ENCODE results near the gene MTCH1.

MTCH1 gene

DNA sequence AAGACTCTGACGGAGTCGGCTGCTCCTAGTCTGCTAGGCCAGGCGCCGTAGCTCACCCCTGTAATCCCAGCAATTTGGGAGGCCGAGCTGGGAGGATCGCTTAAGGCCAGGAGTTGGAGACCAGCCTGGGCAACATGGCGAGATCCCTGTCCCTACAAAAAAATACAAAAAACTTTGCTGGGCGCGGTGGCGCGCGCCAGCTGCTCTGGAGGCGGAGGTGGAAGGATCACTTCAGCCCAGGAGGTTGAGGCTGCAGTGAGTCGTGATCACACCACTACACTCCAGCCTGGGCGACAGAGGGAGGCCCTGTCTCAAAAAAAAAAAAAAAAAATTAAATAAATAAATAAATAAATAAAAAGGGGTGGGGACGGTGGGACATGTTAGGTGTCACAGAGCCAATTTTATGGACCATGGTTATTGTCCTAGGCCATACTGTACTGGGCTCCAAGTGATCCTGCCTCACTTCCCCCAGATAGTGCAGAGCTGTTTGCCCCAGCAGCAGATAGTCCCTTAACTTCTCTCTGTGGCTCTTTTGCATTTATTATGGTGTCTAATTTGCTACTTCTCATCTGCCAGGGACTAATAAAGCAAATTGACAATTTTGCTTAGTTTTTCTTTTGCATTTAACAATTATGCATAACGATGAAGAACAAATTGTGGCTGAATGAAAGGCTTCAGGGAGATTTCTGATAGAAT lies 26.3 kb downstream of the MTCH1 start:
- DNase-seq: no peak
- Histone ChIP-seq H3K9me3 (ENCODE audit: control insufficient read depth, low read length) (no peaks in the 10 kb centered on the region), H3K4me3 (ENCODE audit: insufficient read depth, low read depth, low read length, poor library complexity, severe bottlenecking) (no peak overlapping the region), H3K36me3 (ENCODE audit: control insufficient read depth, insufficient read depth, low read length) (peaks cover 4% of the 10 kb centered on the region), H3K4me1 (ENCODE audit: control insufficient read depth, insufficient read depth, low read length, poor library complexity, severe bottlenecking) (peaks cover 56% of the 10 kb centered on the region), H3K27ac (ENCODE audit: insufficient read depth, low read length, poor library complexity, severe bottlenecking) (no peak overlapping the region), H3K27me3 (replicated peaks; ENCODE audit: control insufficient read depth, insufficient read depth, low read length, poor library complexity, severe bottlenecking) (no peaks in the 10 kb centered on the region)

DNA sequence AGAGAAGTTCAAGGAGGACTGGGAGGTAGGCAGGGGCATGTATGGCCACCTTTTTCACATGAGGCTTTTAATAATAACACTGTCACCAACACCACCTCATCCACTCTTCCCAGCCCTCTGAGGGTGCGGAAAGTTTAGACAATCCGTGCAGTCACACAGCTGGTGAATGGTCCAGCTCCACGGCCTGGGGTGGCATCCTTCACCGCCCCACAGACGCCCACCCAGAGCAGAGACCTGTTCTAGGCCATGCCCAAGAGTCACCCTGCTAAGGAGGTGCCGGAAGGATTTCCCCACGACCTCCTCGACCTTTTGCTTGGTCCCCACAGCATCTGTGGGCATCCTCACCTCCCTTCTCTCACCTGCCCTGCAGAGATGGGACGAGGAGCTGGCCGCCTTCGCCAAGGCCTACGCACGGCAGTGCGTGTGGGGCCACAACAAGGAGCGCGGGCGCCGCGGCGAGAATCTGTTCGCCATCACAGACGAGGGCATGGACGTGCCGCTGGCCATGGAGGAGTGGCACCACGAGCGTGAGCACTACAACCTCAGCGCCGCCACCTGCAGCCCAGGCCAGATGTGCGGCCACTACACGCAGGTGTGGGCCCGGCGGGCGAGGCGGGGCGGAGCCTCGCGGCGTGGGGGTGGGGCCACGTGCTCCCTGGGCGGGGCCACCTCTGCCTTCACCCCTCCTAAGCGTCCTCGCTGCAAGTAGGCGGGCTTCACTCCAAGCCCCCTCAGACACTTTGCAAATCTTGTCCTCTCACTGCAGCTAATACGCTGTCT lies 27.0 kb downstream of the MTCH1 start:
- Histone ChIP-seq H3K9me3 (ENCODE audit: control insufficient read depth, low read length) (no peaks in the 10 kb centered on the region), H3K36me3 (ENCODE audit: control insufficient read depth, insufficient read depth, low read length) (peaks cover 4% of the 10 kb centered on the region), H3K4me1 (ENCODE audit: control insufficient read depth, insufficient read depth, low read length, poor library complexity, severe bottlenecking) (peaks cover 56% of the 10 kb centered on the region), H3K4me3 (ENCODE audit: insufficient read depth, low read depth, low read length, poor library complexity, severe bottlenecking) (no peak overlapping the region), H3K27ac (ENCODE audit: insufficient read depth, low read length, poor library complexity, severe bottlenecking) (no peak overlapping the region), H3K27me3 (replicated peaks; ENCODE audit: control insufficient read depth, insufficient read depth, low read length, poor library complexity, severe bottlenecking) (no peaks in the 10 kb centered on the region)
- DNase-seq: no peak

DNA sequence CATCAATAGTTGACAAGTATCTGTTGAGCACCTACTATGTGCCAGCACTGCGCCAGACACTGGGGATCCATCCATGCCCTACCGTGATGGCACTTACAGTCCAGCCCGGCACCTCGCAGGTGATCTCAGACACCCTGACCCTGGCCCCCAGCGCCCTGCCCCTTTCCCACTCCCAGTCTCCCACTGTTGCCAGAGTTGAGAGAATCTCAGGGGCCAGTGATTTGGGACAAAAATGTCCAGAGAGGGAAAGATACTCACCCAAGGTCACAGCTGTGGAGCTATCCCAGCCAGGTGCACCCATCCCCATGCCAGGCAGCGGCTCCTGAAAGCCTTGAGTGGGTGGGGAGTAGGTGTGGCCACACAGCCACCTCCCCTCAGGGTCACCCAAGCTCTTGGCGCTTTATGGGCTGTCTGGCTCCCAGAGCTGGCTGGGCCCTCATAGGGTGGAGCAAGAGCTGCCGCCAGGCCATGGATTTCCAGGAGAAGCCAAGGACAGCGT lies 28.2 kb downstream of the MTCH1 start:
- peaks cover 51% of the 10 kb centered on the region for H3K4me1 ChIP-seq (ENCODE audit: control insufficient read depth, insufficient read depth, low read length, poor library complexity, severe bottlenecking)
- no peaks in the 10 kb centered on the region for H3K9me3 ChIP-seq (ENCODE audit: control insufficient read depth, low read length)
- no peak overlapping the region for H3K27ac ChIP-seq (ENCODE audit: insufficient read depth, low read length, poor library complexity, severe bottlenecking)
- peaks cover 4% of the 10 kb centered on the region for H3K36me3 ChIP-seq (ENCODE audit: control insufficient read depth, insufficient read depth, low read length)
- H3K4me3 ChIP-seq (ENCODE audit: insufficient read depth, low read depth, low read length, poor library complexity, severe bottlenecking): no peak overlapping the region
- DNase-seq: no peak
- no peaks in the 10 kb centered on the region for H3K27me3 ChIP-seq (replicated peaks; ENCODE audit: control insufficient read depth, insufficient read depth, low read length, poor library complexity, severe bottlenecking)

DNA sequence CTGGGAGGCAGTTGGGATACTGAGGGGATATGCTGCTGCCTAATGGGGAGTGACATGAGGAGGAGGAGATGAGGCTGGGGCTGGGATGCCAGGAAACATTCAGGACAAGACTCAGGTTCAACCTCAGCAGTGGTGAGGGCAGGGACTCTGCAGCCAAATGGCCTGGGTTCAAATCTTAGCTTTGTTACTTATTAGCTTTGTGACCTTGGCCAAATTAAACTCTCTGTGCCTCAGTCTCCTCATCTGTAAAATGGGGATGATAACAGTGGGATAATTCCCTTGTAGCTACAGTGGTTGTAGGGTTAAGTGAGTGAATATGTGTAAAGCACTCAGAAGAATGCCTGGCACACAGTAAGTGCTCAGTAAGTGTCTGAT lies 29.6 kb downstream of the MTCH1 start:
- no peaks in the 10 kb centered on the region for H3K27me3 ChIP-seq (replicated peaks; ENCODE audit: control insufficient read depth, insufficient read depth, low read length, poor library complexity, severe bottlenecking)
- no peak for DNase-seq
- peaks cover 43% of the 10 kb centered on the region for H3K4me1 ChIP-seq (ENCODE audit: control insufficient read depth, insufficient read depth, low read length, poor library complexity, severe bottlenecking)
- H3K27ac ChIP-seq (ENCODE audit: insufficient read depth, low read length, poor library complexity, severe bottlenecking): peak overlapping the region; percentile 9
- peak overlapping the region; percentile 55 for H3K4me3 ChIP-seq (ENCODE audit: insufficient read depth, low read depth, low read length, poor library complexity, severe bottlenecking)
- no peaks in the 10 kb centered on the region for H3K9me3 ChIP-seq (ENCODE audit: control insufficient read depth, low read length)
- H3K36me3 ChIP-seq (ENCODE audit: control insufficient read depth, insufficient read depth, low read length): peaks cover 4% of the 10 kb centered on the region

DNA sequence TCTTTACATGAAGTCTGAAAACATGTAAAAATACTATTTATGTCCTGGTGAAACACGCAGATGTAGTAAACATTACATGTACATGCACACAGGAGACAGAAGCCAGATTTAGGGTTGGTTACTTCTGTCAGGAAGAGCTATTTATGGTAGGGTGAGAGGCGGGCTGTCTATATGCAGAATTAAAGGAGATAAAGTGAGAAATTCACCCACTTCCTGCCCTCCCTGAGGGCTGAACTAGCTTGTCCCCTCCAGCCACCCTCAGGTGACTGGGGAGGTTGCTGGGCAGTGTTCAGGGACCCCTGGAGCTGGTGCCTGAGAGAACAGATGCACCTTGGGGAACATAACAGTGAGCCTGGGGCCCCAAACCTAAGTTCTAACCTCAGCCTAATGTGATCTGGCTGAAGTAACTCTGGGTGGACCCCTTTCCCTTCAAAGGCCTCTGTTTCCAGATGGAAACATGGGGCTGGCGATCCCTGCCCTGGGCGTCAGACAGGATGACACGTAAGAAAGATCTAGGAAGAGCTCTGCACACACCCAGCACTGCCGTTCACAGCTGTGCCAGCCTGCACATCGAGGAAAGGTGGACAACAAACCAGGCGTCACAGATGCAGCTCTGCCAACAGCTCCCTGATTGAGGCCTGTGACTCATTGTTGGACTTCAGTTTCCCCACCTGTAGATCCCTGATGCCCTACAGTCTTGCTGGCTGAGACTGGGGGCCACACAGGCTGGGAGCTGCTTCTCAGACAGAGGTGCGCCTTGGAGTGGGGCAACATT lies 30.1 kb downstream of the MTCH1 start:
- peak overlapping the region; percentile 55 for H3K4me3 ChIP-seq (ENCODE audit: insufficient read depth, low read depth, low read length, poor library complexity, severe bottlenecking)
- H3K27ac ChIP-seq (ENCODE audit: insufficient read depth, low read length, poor library complexity, severe bottlenecking): peak overlapping the region; percentile 44
- H3K36me3 ChIP-seq (ENCODE audit: control insufficient read depth, insufficient read depth, low read length): peaks cover 4% of the 10 kb centered on the region
- no peak for DNase-seq
- no peaks in the 10 kb centered on the region for H3K9me3 ChIP-seq (ENCODE audit: control insufficient read depth, low read length)
- H3K27me3 ChIP-seq (replicated peaks; ENCODE audit: control insufficient read depth, insufficient read depth, low read length, poor library complexity, severe bottlenecking): no peaks in the 10 kb centered on the region
- peaks cover 41% of the 10 kb centered on the region for H3K4me1 ChIP-seq (ENCODE audit: control insufficient read depth, insufficient read depth, low read length, poor library complexity, severe bottlenecking)

DNA sequence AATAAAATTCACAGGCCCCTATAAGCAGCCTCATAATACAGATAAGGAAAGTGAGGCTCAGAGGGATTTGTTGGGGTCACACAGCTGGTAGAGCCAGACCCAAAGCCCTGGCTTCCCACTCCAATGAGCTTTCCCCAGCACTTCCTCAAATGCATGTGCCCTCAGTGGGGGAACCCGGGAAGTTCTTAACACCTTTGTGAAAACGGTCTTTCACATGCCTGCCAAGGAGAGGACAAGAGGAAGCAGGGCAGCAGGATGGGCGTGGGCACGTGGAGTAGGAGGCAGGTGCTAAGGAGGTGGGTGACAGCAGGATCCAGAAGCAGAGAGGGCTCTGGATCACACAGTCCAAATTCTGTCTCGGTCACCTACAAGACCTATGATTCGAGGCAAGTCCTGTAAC lies 30.9 kb downstream of the MTCH1 start:
- H3K27me3 ChIP-seq (replicated peaks; ENCODE audit: control insufficient read depth, insufficient read depth, low read length, poor library complexity, severe bottlenecking): no peaks in the 10 kb centered on the region
- no peaks in the 10 kb centered on the region for H3K9me3 ChIP-seq (ENCODE audit: control insufficient read depth, low read length)
- H3K4me1 ChIP-seq (ENCODE audit: control insufficient read depth, insufficient read depth, low read length, poor library complexity, severe bottlenecking): peaks cover 38% of the 10 kb centered on the region
- peak overlapping the region; percentile 55 for H3K4me3 ChIP-seq (ENCODE audit: insufficient read depth, low read depth, low read length, poor library complexity, severe bottlenecking)
- peak overlapping the region; percentile 44 for H3K27ac ChIP-seq (ENCODE audit: insufficient read depth, low read length, poor library complexity, severe bottlenecking)
- no peak for DNase-seq
- peaks cover 4% of the 10 kb centered on the region for H3K36me3 ChIP-seq (ENCODE audit: control insufficient read depth, insufficient read depth, low read length)

DNA sequence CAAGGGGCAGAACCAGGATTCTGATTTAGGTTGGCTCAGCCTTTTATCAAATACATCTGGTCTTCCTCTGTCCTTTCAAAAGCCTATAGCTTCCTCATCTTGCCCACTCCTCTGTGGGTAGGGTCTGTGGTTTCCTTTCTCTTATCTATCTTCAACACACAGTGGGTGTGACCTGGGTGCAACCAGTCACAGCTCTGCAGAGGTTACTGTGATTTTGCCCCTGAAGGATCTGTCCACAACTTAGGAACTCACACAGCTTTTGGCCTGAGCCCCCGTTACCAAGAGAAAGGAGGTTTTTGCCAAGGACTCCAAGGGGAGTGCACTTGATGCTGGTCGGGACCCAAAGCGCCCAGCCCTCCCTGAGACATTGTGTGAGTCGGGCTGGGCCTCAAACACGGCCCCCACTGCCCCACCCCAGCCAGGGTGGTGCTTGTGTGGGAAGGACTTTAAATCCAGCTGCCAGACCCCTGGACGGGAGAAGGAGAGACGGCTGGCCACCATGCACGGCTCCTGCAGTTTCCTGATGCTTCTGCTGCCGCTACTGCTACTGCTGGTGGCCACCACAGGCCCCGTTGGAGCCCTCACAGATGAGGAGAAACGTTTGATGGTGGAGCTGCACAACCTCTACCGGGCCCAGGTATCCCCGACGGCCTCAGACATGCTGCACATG lies 31.6 kb downstream of the MTCH1 start, which contains the start of gene PI16:
PI16 (plus strand) TSS at position 477 of the 670 bp plus-strand sequence; CDS start at position 500, 23 bp downstream.
- H3K4me3 ChIP-seq (ENCODE audit: insufficient read depth, low read depth, low read length, poor library complexity, severe bottlenecking): peak within 1 kb of the TSS; percentile 55

DNA sequence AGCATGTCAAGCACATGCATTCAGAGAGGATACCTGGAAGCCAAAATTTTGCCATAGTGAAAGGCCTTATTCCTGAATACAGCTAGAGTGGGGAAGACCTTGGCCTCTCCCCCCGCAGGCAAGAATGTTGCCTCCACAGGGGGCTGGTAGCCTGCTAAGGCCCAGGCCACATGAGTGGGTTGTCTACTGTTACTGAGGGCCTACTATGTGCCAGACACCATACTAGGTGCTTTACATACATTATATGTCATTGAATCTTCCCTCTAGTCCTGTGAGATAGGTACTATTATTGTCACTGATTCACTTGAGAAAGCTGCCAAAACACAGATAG lies 32.1 kb downstream of the MTCH1 start:
- H3K27me3 ChIP-seq (replicated peaks; ENCODE audit: control insufficient read depth, insufficient read depth, low read length, poor library complexity, severe bottlenecking): no peaks in the 10 kb centered on the region
- DNase-seq: no peak
- H3K36me3 ChIP-seq (ENCODE audit: control insufficient read depth, insufficient read depth, low read length): peaks cover 3% of the 10 kb centered on the region
- no peaks in the 10 kb centered on the region for H3K9me3 ChIP-seq (ENCODE audit: control insufficient read depth, low read length)
- peak overlapping the region; percentile 55 for H3K4me3 ChIP-seq (ENCODE audit: insufficient read depth, low read depth, low read length, poor library complexity, severe bottlenecking)
- peaks cover 38% of the 10 kb centered on the region for H3K4me1 ChIP-seq (ENCODE audit: control insufficient read depth, insufficient read depth, low read length, poor library complexity, severe bottlenecking)
- H3K27ac ChIP-seq (ENCODE audit: insufficient read depth, low read length, poor library complexity, severe bottlenecking): peak overlapping the region; percentile 44

More for the DNA sequence above, 31.6 kb downstream of the MTCH1 start, which contains the start of gene PI16:
- peaks cover 4% of the 10 kb centered on the region for H3K36me3 ChIP-seq (ENCODE audit: control insufficient read depth, insufficient read depth, low read length)
- H3K27ac ChIP-seq (ENCODE audit: insufficient read depth, low read length, poor library complexity, severe bottlenecking): peak within 1 kb of the TSS; percentile 44
- no peaks in the 10 kb centered on the region for H3K9me3 ChIP-seq (ENCODE audit: control insufficient read depth, low read length)
- H3K4me1 ChIP-seq (ENCODE audit: control insufficient read depth, insufficient read depth, low read length, poor library complexity, severe bottlenecking): peaks cover 38% of the 10 kb centered on the region
- H3K27me3 ChIP-seq (replicated peaks; ENCODE audit: control insufficient read depth, insufficient read depth, low read length, poor library complexity, severe bottlenecking): no peaks in the 10 kb centered on the region
- no peak for DNase-seq

DNA sequence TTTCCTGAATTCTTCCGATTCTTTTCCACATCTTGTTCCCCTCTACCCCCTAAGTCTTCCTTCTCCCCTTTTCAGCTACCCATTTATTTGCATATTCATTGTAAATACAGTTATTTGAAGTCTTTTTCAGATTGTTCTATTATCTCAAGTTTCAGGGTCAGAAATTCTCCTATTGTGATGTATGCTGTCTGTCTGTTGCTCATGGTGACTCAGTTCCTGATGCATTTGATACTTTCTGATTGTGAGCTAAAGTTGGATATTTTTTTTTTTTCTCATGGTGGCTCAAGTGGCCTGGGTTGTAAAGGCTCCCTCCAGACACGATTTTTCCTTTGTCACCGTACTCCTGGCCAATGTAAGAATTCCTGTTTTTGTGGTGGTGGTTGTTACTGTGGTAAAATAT lies 36.4 kb downstream of the MTCH1 start:
- Histone ChIP-seq H3K4me1 (ENCODE audit: control insufficient read depth, insufficient read depth, low read length, poor library complexity, severe bottlenecking) (peaks cover 34% of the 10 kb centered on the region), H3K4me3 (ENCODE audit: insufficient read depth, low read depth, low read length, poor library complexity, severe bottlenecking) (no peak overlapping the region), H3K36me3 (ENCODE audit: control insufficient read depth, insufficient read depth, low read length) (no peaks in the 10 kb centered on the region), H3K27me3 (replicated peaks; ENCODE audit: control insufficient read depth, insufficient read depth, low read length, poor library complexity, severe bottlenecking) (no peaks in the 10 kb centered on the region), H3K9me3 (ENCODE audit: control insufficient read depth, low read length) (no peaks in the 10 kb centered on the region), H3K27ac (ENCODE audit: insufficient read depth, low read length, poor library complexity, severe bottlenecking) (no peak overlapping the region)
- DNase-seq: no peak
